ENCODE results near the gene PABPN1. TPM values are rescaled to one million over a fixed set of nuclear protein-coding genes. Genes with fewer than 3 reads are reported as not detected.

Gene PABPN1
- total and polyA plus RNA-seq, 2 of the 13 experiments (the other 11 are each of a cell fraction or from before 2014, with no cell fraction given), result 233 to 524 TPM

DNA sequence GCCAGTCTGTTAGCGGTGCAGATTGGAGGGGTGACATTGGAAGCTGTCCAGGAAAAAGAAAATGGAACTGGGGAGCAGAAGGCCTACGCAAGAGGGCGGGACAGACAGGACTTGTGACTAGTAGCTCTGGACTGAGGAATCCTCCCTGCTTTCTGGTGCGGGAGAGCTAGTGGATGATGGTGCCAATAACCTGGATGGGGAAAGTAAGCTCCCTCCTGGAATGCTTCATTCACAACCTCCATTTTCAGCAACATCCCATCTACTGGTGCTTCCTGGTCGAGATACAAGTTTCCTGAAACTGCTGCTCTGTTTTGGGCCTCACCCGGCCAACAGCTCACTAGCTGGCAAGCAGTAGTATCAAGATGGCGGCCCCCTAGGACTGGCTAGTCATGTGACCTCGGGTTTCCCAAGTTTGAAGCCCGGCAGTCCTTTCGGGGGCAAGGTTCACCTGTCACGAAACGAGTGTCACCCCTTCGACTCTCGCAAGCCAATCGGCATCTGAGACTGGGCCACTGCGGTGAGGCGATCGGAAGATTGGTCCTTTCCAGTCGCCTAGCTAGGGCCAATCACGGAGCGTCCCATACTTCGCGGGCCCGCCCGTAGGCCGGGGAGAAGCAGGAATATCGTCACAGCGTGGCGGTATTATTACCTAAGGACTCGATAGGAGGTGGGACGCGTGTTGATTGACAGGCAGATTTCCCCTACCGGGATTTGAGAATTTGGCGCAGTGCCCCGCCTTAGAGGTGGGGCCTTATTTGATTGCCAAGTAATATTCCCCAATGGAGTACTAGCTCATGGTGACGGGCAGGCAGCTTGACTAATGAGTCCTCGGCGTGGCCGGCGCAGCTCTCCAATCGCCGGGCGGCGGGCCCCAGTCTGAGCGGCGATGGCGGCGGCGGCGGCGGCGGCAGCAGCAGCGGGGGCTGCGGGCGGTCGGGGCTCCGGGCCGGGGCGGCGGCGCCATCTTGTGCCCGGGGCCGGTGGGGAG, at the start of gene PABPN1 (continued):
- TF ChIP-seq ZBTB44 (CRISPR knock-in tag; IDR thresholded peaks at IDR 0.05) (peak; percentile 42; the same call in 1 of the 2 replicates), HDAC1 (CRISPR knock-in tag; IDR thresholded peaks at IDR 0.05) (peak; percentile 95), ZNF232 (CRISPR knock-in tag; IDR thresholded peaks at IDR 0.05; ENCODE audit: borderline replicate concordance) (peak; percentile 96; the same call in 1 of the 2 replicates), SMAD1 (CRISPR knock-in tag; IDR thresholded peaks at IDR 0.05; ENCODE audit: borderline replicate concordance, low read depth) (peak; percentile 98), MNT (IDR thresholded peaks at IDR 0.05) (peak; percentile 64; the same call in 1 of the 2 replicates), ZNF142 (CRISPR knock-in tag; IDR thresholded peaks at IDR 0.05) (peak; percentile 99), MYPOP (CRISPR knock-in tag; IDR thresholded peaks at IDR 0.05) (no peak), GTF3A (CRISPR knock-in tag; conservative IDR thresholded peaks at IDR 0.05) (0 out of 2 replicates have a peak, but pooled peaks have one; percentile 29), ZNF20 (CRISPR knock-in tag; IDR thresholded peaks at IDR 0.05) (peak; percentile 70; the same call in 1 of the 2 replicates), ZNF44 (CRISPR knock-in tag; IDR thresholded peaks at IDR 0.05) (peak; percentile 99)
- TF ChIP-seq, protein P1, sequence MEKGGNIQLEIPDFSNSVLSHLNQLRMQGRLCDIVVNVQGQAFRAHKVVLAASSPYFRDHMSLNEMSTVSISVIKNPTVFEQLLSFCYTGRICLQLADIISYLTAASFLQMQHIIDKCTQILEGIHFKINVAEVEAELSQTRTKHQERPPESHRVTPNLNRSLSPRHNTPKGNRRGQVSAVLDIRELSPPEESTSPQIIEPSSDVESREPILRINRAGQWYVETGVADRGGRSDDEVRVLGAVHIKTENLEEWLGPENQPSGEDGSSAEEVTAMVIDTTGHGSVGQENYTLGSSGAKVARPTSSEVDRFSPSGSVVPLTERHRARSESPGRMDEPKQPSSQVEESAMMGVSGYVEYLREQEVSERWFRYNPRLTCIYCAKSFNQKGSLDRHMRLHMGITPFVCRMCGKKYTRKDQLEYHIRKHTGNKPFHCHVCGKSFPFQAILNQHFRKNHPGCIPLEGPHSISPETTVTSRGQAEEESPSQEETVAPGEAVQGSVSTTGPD (CRISPR knock-in tag; IDR thresholded peaks at IDR 0.05), result no peak
- TF ChIP-seq, protein P2, sequence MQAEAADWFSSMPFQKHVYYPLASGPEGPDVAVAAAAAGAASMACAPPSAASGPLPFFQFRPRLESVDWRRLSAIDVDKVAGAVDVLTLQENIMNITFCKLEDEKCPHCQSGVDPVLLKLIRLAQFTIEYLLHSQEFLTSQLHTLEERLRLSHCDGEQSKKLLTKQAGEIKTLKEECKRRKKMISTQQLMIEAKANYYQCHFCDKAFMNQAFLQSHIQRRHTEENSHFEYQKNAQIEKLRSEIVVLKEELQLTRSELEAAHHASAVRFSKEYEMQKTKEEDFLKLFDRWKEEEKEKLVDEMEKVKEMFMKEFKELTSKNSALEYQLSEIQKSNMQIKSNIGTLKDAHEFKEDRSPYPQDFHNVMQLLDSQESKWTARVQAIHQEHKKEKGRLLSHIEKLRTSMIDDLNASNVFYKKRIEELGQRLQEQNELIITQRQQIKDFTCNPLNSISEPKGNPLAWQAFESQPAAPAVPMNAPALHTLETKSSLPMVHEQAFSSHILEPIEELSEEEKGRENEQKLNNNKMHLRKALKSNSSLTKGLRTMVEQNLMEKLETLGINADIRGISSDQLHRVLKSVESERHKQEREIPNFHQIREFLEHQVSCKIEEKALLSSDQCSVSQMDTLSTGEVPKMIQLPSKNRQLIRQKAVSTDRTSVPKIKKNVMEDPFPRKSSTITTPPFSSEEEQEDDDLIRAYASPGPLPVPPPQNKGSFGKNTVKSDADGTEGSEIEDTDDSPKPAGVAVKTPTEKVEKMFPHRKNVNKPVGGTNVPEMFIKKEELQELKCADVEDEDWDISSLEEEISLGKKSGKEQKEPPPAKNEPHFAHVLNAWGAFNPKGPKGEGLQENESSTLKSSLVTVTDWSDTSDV (CRISPR knock-in tag; IDR thresholded peaks at IDR 0.05), result no peak
